ENCODE results near the gene GRB14.

DNA sequence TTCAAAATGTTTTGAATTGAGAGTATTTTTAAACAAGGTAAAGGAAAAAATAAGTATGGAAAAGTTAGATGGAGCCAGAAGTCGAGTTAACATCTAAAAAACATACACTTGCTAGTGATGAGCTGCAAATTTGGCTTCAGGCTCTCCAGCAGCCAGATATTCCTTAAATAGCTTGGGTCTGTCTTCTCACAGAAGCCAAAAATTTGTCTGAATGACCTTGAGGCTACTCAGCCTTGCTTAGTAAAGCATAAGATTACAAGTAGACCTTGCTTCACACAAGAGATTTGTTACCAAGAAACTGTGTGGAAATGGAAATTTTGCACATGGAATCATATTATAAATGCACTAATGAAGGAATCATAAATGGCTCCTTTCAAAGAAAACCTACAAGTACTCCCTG lies 40.8 kb upstream of the GRB14 start:
- TF ChIP-seq ELF4 (CRISPR knock-in tag; IDR thresholded peaks at IDR 0.05; ENCODE audit: low read depth): no peak
- TF ChIP-seq NR3C1 (CRISPR knock-in tag; conservative IDR thresholded peaks at IDR 0.05; ENCODE audit: low read depth): no peak
- TF ChIP-seq, protein P1, sequence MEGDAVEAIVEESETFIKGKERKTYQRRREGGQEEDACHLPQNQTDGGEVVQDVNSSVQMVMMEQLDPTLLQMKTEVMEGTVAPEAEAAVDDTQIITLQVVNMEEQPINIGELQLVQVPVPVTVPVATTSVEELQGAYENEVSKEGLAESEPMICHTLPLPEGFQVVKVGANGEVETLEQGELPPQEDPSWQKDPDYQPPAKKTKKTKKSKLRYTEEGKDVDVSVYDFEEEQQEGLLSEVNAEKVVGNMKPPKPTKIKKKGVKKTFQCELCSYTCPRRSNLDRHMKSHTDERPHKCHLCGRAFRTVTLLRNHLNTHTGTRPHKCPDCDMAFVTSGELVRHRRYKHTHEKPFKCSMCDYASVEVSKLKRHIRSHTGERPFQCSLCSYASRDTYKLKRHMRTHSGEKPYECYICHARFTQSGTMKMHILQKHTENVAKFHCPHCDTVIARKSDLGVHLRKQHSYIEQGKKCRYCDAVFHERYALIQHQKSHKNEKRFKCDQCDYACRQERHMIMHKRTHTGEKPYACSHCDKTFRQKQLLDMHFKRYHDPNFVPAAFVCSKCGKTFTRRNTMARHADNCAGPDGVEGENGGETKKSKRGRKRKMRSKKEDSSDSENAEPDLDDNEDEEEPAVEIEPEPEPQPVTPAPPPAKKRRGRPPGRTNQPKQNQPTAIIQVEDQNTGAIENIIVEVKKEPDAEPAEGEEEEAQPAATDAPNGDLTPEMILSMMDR (IDR thresholded peaks at IDR 0.05): no peak
- no peak for TF ChIP-seq NR2C2 (CRISPR knock-in tag; IDR thresholded peaks at IDR 0.05)
- TF ChIP-seq, protein P2, sequence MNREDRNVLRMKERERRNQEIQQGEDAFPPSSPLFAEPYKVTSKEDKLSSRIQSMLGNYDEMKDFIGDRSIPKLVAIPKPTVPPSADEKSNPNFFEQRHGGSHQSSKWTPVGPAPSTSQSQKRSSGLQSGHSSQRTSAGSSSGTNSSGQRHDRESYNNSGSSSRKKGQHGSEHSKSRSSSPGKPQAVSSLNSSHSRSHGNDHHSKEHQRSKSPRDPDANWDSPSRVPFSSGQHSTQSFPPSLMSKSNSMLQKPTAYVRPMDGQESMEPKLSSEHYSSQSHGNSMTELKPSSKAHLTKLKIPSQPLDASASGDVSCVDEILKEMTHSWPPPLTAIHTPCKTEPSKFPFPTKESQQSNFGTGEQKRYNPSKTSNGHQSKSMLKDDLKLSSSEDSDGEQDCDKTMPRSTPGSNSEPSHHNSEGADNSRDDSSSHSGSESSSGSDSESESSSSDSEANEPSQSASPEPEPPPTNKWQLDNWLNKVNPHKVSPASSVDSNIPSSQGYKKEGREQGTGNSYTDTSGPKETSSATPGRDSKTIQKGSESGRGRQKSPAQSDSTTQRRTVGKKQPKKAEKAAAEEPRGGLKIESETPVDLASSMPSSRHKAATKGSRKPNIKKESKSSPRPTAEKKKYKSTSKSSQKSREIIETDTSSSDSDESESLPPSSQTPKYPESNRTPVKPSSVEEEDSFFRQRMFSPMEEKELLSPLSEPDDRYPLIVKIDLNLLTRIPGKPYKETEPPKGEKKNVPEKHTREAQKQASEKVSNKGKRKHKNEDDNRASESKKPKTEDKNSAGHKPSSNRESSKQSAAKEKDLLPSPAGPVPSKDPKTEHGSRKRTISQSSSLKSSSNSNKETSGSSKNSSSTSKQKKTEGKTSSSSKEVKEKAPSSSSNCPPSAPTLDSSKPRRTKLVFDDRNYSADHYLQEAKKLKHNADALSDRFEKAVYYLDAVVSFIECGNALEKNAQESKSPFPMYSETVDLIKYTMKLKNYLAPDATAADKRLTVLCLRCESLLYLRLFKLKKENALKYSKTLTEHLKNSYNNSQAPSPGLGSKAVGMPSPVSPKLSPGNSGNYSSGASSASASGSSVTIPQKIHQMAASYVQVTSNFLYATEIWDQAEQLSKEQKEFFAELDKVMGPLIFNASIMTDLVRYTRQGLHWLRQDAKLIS (CRISPR knock-in tag; IDR thresholded peaks at IDR 0.05; ENCODE audit: borderline replicate concordance): no peak
- TF ChIP-seq, protein P3, sequence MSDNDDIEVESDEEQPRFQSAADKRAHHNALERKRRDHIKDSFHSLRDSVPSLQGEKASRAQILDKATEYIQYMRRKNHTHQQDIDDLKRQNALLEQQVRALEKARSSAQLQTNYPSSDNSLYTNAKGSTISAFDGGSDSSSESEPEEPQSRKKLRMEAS (CRISPR knock-in tag; IDR thresholded peaks at IDR 0.05): no peak
- TF ChIP-seq KAT7 (CRISPR knock-in tag; IDR thresholded peaks at IDR 0.05; ENCODE audit: borderline replicate concordance): no peak
- TF ChIP-seq, protein P4, sequence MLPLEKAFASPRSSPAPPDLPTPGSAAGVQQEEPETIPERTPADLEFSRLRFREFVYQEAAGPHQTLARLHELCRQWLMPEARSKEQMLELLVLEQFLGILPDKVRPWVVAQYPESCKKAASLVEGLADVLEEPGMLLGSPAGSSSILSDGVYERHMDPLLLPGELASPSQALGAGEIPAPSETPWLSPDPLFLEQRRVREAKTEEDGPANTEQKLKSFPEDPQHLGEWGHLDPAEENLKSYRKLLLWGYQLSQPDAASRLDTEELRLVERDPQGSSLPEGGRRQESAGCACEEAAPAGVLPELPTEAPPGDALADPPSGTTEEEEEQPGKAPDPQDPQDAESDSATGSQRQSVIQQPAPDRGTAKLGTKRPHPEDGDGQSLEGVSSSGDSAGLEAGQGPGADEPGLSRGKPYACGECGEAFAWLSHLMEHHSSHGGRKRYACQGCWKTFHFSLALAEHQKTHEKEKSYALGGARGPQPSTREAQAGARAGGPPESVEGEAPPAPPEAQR (CRISPR knock-in tag; IDR thresholded peaks at IDR 0.05): no peak
